ENCODE measurements around the gene ZSCAN16.

ZSCAN16 gene

GRCh38 chr6:28176373-28176772 is 52.0 kb downstream of the ZSCAN16 start:
- Histone ChIP-seq H2AK5ac (ENCODE audit: low read length) (no peak overlapping the region), H2BK15ac (replicated peaks; ENCODE audit: low read depth) (no peak overlapping the region), H2BK120ac (ENCODE audit: low read depth, low read length) (no peak overlapping the region), H3K36me3 (ENCODE audit: control insufficient read depth, insufficient read depth, low read length) (no peaks in the 10 kb centered on the region), H3K79me2 (ENCODE audit: control insufficient read depth, insufficient read depth, low read length) (no peaks in the 10 kb centered on the region), H3K4me3 (ENCODE audit: low read length) (no peak overlapping the region), H2BK5ac (ENCODE audit: low read length) (no peak overlapping the region), H3K4me2 (ENCODE audit: low read length) (no peak overlapping the region), H4K5ac (ENCODE audit: low read length) (no peak overlapping the region), H3K4me1 (ENCODE audit: control insufficient read depth, low read depth, low read length) (no peaks in the 10 kb centered on the region), H3K4ac (ENCODE audit: low read depth, low read length) (no peak overlapping the region), H3K27me3 (ENCODE audit: insufficient read depth, low read length, poor library complexity) (no peaks in the 10 kb centered on the region), H3K9ac (ENCODE audit: low read length) (no peak overlapping the region), H4K8ac (ENCODE audit: low read depth, low read length) (no peak overlapping the region), H3K56ac (ENCODE audit: low read length) (no peak overlapping the region), H3K23ac (ENCODE audit: low read length) (no peak overlapping the region), H3K27ac (ENCODE audit: low read depth, low read length) (no peak overlapping the region), H3K79me1 (ENCODE audit: low read length) (no peaks in the 10 kb centered on the region), H3K18ac (ENCODE audit: low read length) (no peak overlapping the region)
- WGBS (ENCODE audit: extremely low coverage, insufficient coverage, low lambda C conversion rate), result no CpG with 5 or more reads among the region's 1 CpG
- DNase-seq, result no peak

All from mesendoderm (in vitro differentiated cells).